Ovary (tissue), 3 donors: ENCODE measurements around the gene STIM2.

Source experiments
- CTCF ChIP-seq, 3 donors: fragments of 450-650 bp in 2 of 3; fragments of 200-600 bp in 1 of 3; IDR thresholded peaks; one replicate each; pipeline versions ENCODE4 v1.5.1 to v1.8.0; 2016 to 2022; ENCODE audit warnings: antibody characterized with exemption in 3 of 3, mild to moderate bottlenecking in 1 of 3
- EP300 ChIP-seq: sonication (generic); formaldehyde crosslinking; IDR thresholded peaks from one replicate; pipeline ENCODE4 v1.6.1; 2017; ENCODE audit warnings: antibody characterized with exemption
- POLR2A ChIP-seq: fragments of 450-650 bp; IDR thresholded peaks from one replicate; pipeline ENCODE4 v1.6.1; 2017; ENCODE audit warnings: antibody characterized with exemption, mild to moderate bottlenecking, moderate library complexity
- donor health status: DM: no; HTN: no; CAD: no.

GRCh38 chr4:26938516-26938915 lies 77.9 kb downstream of the STIM2 start:
- no peak for TF ChIP-seq EP300
- TF ChIP-seq CTCF (IDR thresholded peaks at IDR 0.05): no peak
- TF ChIP-seq POLR2A: no peak
